Trophoblast cell (in vitro differentiated cells and primary cell): ENCODE results near the gene STOM.

Experiments used
- DNase-seq, 2 donors: peaks; one replicate each; pipeline ENCODE4 v3.0.0-alpha.2; 2016
- H2AFZ ChIP-seq: 2 replicates; pipeline ENCODE4 v1.6.1; 2013; ENCODE audit warnings: low read length, moderate library complexity, mild to moderate bottlenecking; ENCODE audit not compliant: insufficient read depth, poor library complexity
- H2AK5ac ChIP-seq: 2 replicates; pipeline ENCODE4 v1.6.1; 2013; ENCODE audit warnings: mild to moderate bottlenecking, low read length
- H2BK120ac ChIP-seq: 2 replicates; pipeline ENCODE4 v1.6.1; 2013; ENCODE audit warnings: low read length, mild to moderate bottlenecking, moderate library complexity; ENCODE audit not compliant: insufficient read depth, poor library complexity
- H2BK12ac ChIP-seq: 2 replicates; pipeline ENCODE4 v1.6.1; 2013; ENCODE audit warnings: mild to moderate bottlenecking, low read length, moderate library complexity
- H2BK5ac ChIP-seq: 2 replicates; pipeline ENCODE4 v1.6.1; 2013; ENCODE audit warnings: low read length, low read depth, moderate library complexity, mild to moderate bottlenecking; ENCODE audit not compliant: poor library complexity
- H3K14ac ChIP-seq: 2 replicates; pipeline ENCODE4 v1.6.1; 2013; ENCODE audit warnings: mild to moderate bottlenecking, low read length
- H3K18ac ChIP-seq: 2 replicates; pipeline ENCODE4 v1.6.1; 2013; ENCODE audit warnings: mild to moderate bottlenecking, low read length
- H3K23ac ChIP-seq: 2 replicates; pipeline ENCODE4 v1.6.1; 2013; ENCODE audit warnings: low read length
- H3K27ac ChIP-seq: 2 replicates; pipeline ENCODE4 v1.5.1; 2013; ENCODE audit warnings: low read depth, mild to moderate bottlenecking, inconsistent platforms, low read length, moderate library complexity
- H3K27me3 ChIP-seq: 2 replicates; pipeline ENCODE4 v1.6.1; 2013; ENCODE audit warnings: inconsistent platforms, mild to moderate bottlenecking, low read length, moderate library complexity; ENCODE audit not compliant: insufficient read depth
- H3K36me3 ChIP-seq, 2 experiments: 1 replicate in 1 of 2; 2 replicates in 1 of 2; pipeline ENCODE4 v1.6.1; 2013; ENCODE audit warnings: low read length in 2 of 2, mild to moderate bottlenecking in 2 of 2, moderate library complexity in 1 of 2; ENCODE audit not compliant: insufficient read depth in 2 of 2, control insufficient read depth in 1 of 2
- H3K4ac ChIP-seq: 2 replicates; pipeline ENCODE4 v1.6.1; 2013; ENCODE audit warnings: low read depth, mild to moderate bottlenecking, low read length, moderate library complexity
- H3K4me1 ChIP-seq, 2 experiments: 1 replicate in 1 of 2; 2 replicates in 1 of 2; pipeline ENCODE4 v1.6.1; 2013; ENCODE audit warnings: low read length in 2 of 2, mild to moderate bottlenecking in 2 of 2, moderate library complexity in 1 of 2; ENCODE audit not compliant: insufficient read depth in 2 of 2, control insufficient read depth in 1 of 2
- H3K4me2 ChIP-seq: 2 replicates; pipeline ENCODE4 v1.6.1; 2013; ENCODE audit warnings: inconsistent platforms, mild to moderate bottlenecking, low read length, moderate library complexity
- H3K4me3 ChIP-seq: 2 replicates; pipeline ENCODE4 v1.5.1; 2013; ENCODE audit warnings: mild to moderate bottlenecking, low read depth, low read length, inconsistent platforms
- H3K79me1 ChIP-seq: one replicate; pipeline ENCODE4 v1.6.1; 2013; ENCODE audit warnings: low read length
- H3K79me2 ChIP-seq: 2 replicates; pipeline ENCODE4 v1.6.1; 2013; ENCODE audit warnings: low read length, mild to moderate bottlenecking; ENCODE audit not compliant: control insufficient read depth, insufficient read depth, poor library complexity
- H3K9ac ChIP-seq: 2 replicates; pipeline ENCODE4 v1.6.1; 2013; ENCODE audit warnings: mild to moderate bottlenecking, low read length
- H3K9me3 ChIP-seq: 2 replicates; pipeline ENCODE4 v1.6.1; 2013; ENCODE audit warnings: low read depth, mild to moderate bottlenecking, control low read depth, inconsistent platforms, low read length; ENCODE audit not compliant: insufficient read depth
- H4K12ac ChIP-seq: 2 replicates; pipeline ENCODE4 v1.6.1; 2013; ENCODE audit warnings: low read depth, mild to moderate bottlenecking, low read length, moderate library complexity
- H4K8ac ChIP-seq: 2 replicates; pipeline ENCODE4 v1.6.1; 2013; ENCODE audit warnings: low read depth, mild to moderate bottlenecking, low read length, moderate library complexity
- H4K91ac ChIP-seq: one replicate; pipeline ENCODE4 v1.6.1; 2013; ENCODE audit warnings: low read depth, mild to moderate bottlenecking, low read length, moderate library complexity
- WGBS: extraction: QIAGEN DNeasy Blood & Tissue Kit; methylation state at CpG from one replicate; pipeline ENCODE4 v1.1.7; 2013; ENCODE audit warnings: missing lambda C conversion rate; ENCODE audit not compliant: insufficient read length, insufficient coverage; ENCODE audit errors: extremely low coverage; 5-methylcytosine and 5-hydroxymethylcytosine counted together

The STOM gene

GRCh38 chr9:121345070-121345469, 25.0 kb downstream of the STOM start:
- Histone ChIP-seq H3K36me3 (peaks cover 19 to 42% of the 10 kb centered on the region in 2 experiments), H4K8ac (no peak overlapping the region), H3K9ac (no peak overlapping the region), H3K4me1 (no peaks in the 10 kb centered on the region), H3K27me3 (no peaks in the 10 kb centered on the region), H3K4me3 (no peak overlapping the region), H2AK5ac (no peak overlapping the region), H3K9me3 (no peaks in the 10 kb centered on the region), H3K4me2 (no peak overlapping the region), H3K23ac (no peak overlapping the region), H3K79me2 (no peaks in the 10 kb centered on the region), H3K79me1 (no peaks in the 10 kb centered on the region), H3K18ac (no peak overlapping the region), H2BK5ac (no peak overlapping the region), H2BK12ac (no peak overlapping the region), H2BK120ac (no peak overlapping the region), H3K27ac (no peak overlapping the region), H4K91ac (no peak overlapping the region), H3K14ac (no peak overlapping the region), H3K4ac (no peak overlapping the region), H4K12ac (no peak overlapping the region), H2AFZ (no peak overlapping the region)
- WGBS = no CpG with 5 or more reads among the region's 3 CpGs
- no peak for DNase-seq

- Histone ChIP-seq H4K8ac (no peak overlapping the region), H3K27me3 (no peaks in the 10 kb centered on the region), H3K4me2 (no peak overlapping the region), H2AFZ (no peak overlapping the region), H3K79me2 (no peaks in the 10 kb centered on the region), H2BK5ac (no peak overlapping the region), H2BK12ac (no peak overlapping the region), H3K9me3 (no peaks in the 10 kb centered on the region), H3K4me1 (no peaks in the 10 kb centered on the region), H3K36me3 (peaks cover 18 to 42% of the 10 kb centered on the region in 2 experiments), H4K91ac (no peak overlapping the region), H3K4me3 (no peak overlapping the region), H3K18ac (no peak overlapping the region), H3K23ac (no peak overlapping the region), H3K14ac (no peak overlapping the region), H2AK5ac (no peak overlapping the region), H4K12ac (no peak overlapping the region), H2BK120ac (no peak overlapping the region), H3K79me1 (no peaks in the 10 kb centered on the region), H3K27ac (no peak overlapping the region), H3K4ac (no peak overlapping the region), H3K9ac (no peak overlapping the region)
- WGBS = no CpG with 5 or more reads among the region's 4 CpGs
- no peak for DNase-seq
Observed at GRCh38 chr9:121344184-121344583, 25.9 kb downstream of the STOM start.

GRCh38 chr9:121340676-121341392, 29.2 kb downstream of the STOM start:
- no peak overlapping the region for H3K14ac ChIP-seq
- H3K4me1 ChIP-seq = peaks cover 0 to 2% of the 10 kb centered on the region in 2 experiments
- peaks cover 11 to 36% of the 10 kb centered on the region in 2 experiments for H3K36me3 ChIP-seq
- no peak overlapping the region for H2BK5ac ChIP-seq
- no peak overlapping the region for H3K4me3 ChIP-seq
- no peak for DNase-seq
- H3K18ac ChIP-seq = no peak overlapping the region
- H4K12ac ChIP-seq = no peak overlapping the region
- H2AFZ ChIP-seq = no peak overlapping the region
- H2AK5ac ChIP-seq = no peak overlapping the region
- no peak overlapping the region for H3K9ac ChIP-seq
- H3K27ac ChIP-seq = no peak overlapping the region
- H4K91ac ChIP-seq = no peak overlapping the region
- no peak overlapping the region for H2BK120ac ChIP-seq
- no peaks in the 10 kb centered on the region for H3K79me1 ChIP-seq
- no CpG with 5 or more reads among the region's 6 CpGs for WGBS
- no peaks in the 10 kb centered on the region for H3K27me3 ChIP-seq
- H2BK12ac ChIP-seq = no peak overlapping the region
- no peak overlapping the region for H3K4ac ChIP-seq
- no peak overlapping the region for H4K8ac ChIP-seq
- no peak overlapping the region for H3K23ac ChIP-seq
- H3K79me2 ChIP-seq = no peaks in the 10 kb centered on the region
- H3K9me3 ChIP-seq = no peaks in the 10 kb centered on the region
- H3K4me2 ChIP-seq = no peak overlapping the region

DNA sequence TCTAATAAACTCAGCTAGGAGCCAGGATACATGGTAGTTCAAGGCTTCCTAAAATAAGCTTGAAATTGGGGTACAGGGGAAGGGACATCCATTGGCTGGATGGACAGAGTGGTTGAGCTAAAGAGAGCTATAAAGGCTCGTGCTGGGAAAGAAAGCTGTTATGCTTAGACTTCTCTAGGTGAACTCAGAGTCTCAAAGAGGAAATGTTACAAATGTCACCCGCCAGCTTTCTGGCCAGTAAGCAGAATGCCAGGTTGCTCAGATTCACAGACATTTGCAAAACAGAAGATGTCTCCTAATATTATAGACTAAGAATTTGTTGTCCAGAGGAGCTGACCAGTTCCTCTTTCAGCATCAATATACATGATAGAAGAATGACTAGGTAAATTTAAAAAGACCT, 30.6 kb downstream of the STOM start:
- no peaks in the 10 kb centered on the region for H3K27me3 ChIP-seq
- H4K91ac ChIP-seq = no peak overlapping the region
- no CpG with 5 or more reads among the region's 2 CpGs for WGBS
- no peak overlapping the region for H3K23ac ChIP-seq
- no peak for DNase-seq
- no peak overlapping the region for H3K27ac ChIP-seq
- H2AK5ac ChIP-seq = no peak overlapping the region
- H3K4me1 ChIP-seq = peaks cover 3 to 10% of the 10 kb centered on the region in 2 experiments
- H3K36me3 ChIP-seq = peaks cover 11 to 31% of the 10 kb centered on the region in 2 experiments
- no peak overlapping the region for H2BK12ac ChIP-seq
- no peak overlapping the region for H3K14ac ChIP-seq
- H2BK120ac ChIP-seq = no peak overlapping the region
- H4K12ac ChIP-seq = no peak overlapping the region
- no peak overlapping the region for H4K8ac ChIP-seq
- H3K18ac ChIP-seq = no peak overlapping the region
- H2AFZ ChIP-seq = no peak overlapping the region
- H3K79me1 ChIP-seq = peaks cover 3% of the 10 kb centered on the region
- H3K4ac ChIP-seq = no peak overlapping the region
- H3K9ac ChIP-seq = no peak overlapping the region
- H3K4me3 ChIP-seq = no peak overlapping the region
- H3K79me2 ChIP-seq = no peaks in the 10 kb centered on the region
- H3K4me2 ChIP-seq = no peak overlapping the region
- H2BK5ac ChIP-seq = no peak overlapping the region
- no peaks in the 10 kb centered on the region for H3K9me3 ChIP-seq
